HAP-1 (cell line): ENCODE data around the gene SDK1.

Experiments
- DNase-seq, 2 experiments: peaks; one replicate each; pipeline ENCODE4 v3.0.0-alpha.2; 2016 to 2020; ENCODE audit warnings: low spot score in 2 of 2
- H3K27me3 ChIP-seq: fragments of 250-450 bp; sonication (Bioruptor Pico); 2 replicates; pipeline ENCODE4 v1.5.1; 2020; ENCODE audit warnings: low read depth, mild to moderate bottlenecking, moderate library complexity
- H3K36me3 ChIP-seq: fragments of 250-450 bp; sonication (Bioruptor Pico); replicated peaks from 2 replicates; pipeline ENCODE4 v1.5.1; 2020; ENCODE audit warnings: mild to moderate bottlenecking
- H3K4me1 ChIP-seq: fragments of 250-450 bp; sonication (Bioruptor Pico); 2 replicates; pipeline ENCODE4 v1.5.1; 2020; ENCODE audit warnings: mild to moderate bottlenecking
- H3K4me3 ChIP-seq: fragments of 250-450 bp; sonication (Bioruptor Pico); 2 replicates; pipeline ENCODE4 v1.5.1; 2020; ENCODE audit warnings: mild to moderate bottlenecking, moderate library complexity
- H3K9me3 ChIP-seq: fragments of 250-450 bp; sonication (Bioruptor Pico); 2 replicates; pipeline ENCODE4 v1.5.1; 2020; ENCODE audit warnings: mild to moderate bottlenecking, moderate library complexity
- in situ Hi-C: fragments of 300-500 bp; cut with MboI; formaldehyde crosslinking; loops from 3 replicates; pipeline ENCODE4 v1.14.3; 2020; ENCODE audit warnings: low sequenced_read_pairs, inconsistent platforms, mixed read lengths

Gene SDK1

DNA sequence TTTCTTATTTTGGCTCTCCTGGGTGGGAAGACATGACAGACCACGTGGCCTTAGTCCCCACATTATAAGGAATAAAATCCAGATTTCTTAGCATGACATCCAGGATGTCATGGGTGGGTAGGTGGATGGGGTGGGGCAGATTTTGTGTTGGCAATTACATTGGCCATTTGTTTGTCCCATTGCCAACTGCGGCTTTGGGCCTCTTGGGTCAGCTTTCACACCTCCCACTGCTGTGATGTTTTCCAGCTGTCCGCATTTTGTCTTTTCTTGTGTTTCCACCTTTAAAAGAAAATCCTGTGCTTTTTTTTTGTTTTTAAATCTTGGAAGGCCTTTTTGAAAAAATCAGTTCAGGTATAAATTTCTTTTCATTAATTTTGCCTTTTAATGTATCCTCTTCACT, 237.0 kb downstream of the SDK1 start:
- DNase-seq = no peak
- no peaks in the 10 kb centered on the region for H3K36me3 ChIP-seq
- no peaks in the 10 kb centered on the region for H3K4me1 ChIP-seq
- in situ Hi-C loops = no loop called here
- no peaks in the 10 kb centered on the region for H3K27me3 ChIP-seq
- no peaks in the 10 kb centered on the region; the same call in 1 of the 2 replicates for H3K9me3 ChIP-seq
- H3K4me3 ChIP-seq = no peak overlapping the region

DNA sequence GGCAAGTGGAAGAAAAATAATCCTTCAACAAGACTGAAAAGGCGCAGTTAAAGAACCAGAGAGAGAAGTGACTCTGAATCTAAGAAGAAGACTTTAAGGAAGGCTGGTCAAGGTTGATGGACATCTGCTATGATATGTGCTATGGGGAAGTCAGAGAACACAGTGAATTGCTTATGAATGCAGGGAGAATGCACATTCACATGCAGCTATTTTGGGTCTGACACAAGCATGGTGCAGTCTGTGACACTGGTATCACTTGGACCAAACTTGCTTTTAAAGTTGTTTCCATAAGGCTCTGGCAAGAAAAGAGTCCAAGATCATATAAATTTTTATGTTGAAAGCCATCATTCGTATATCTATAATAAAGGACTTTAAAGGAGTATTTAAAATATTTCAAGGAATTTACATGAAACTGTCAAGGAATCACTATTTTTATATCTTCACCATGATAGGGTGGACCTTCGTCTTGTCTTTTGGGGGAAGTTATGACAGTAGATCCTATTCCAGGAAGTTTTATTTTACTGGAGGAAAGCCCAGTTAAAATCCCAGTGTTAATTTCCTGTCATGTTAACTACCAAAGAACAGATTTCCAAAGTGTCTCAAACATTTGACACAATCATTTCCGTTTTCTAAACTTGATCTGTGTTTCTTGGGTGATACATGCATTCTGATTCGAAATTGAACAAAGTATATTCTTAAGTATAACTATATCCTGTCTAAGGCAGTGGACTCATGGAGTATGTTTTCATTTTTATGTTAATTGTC, 239.6 kb downstream of the SDK1 start:
- Histone ChIP-seq H3K36me3 (no peaks in the 10 kb centered on the region), H3K27me3 (no peaks in the 10 kb centered on the region), H3K4me1 (no peaks in the 10 kb centered on the region), H3K9me3 (no peaks in the 10 kb centered on the region; the same call in 1 of the 2 replicates), H3K4me3 (no peak overlapping the region)
- in situ Hi-C loops = no loop called here
- no peak for DNase-seq

DNA sequence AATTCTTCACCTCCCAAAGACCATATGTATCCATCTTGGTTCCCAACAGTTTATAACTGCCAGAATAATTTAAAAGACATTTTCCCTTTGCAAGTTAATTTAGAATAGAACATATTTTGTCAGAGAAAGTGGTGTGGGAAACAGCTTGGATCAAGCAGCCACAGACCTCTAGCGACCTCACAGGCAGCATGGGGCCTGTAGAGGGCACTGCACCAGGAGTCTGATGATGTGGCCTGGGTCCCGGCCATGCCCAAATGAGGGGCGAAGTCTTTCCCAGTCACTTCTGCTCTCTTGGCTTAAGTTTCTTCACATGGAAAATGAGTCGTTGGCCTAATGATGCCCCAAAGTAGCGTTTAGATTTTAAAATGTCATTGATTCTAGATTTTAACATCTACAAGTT, 243.2 kb downstream of the SDK1 start:
- Histone ChIP-seq H3K9me3 (no peaks in the 10 kb centered on the region; the same call in 1 of the 2 replicates), H3K36me3 (no peaks in the 10 kb centered on the region), H3K27me3 (no peaks in the 10 kb centered on the region), H3K4me3 (no peak overlapping the region), H3K4me1 (no peaks in the 10 kb centered on the region)
- DNase-seq = no peak
- in situ Hi-C loops = no loop called here

DNA sequence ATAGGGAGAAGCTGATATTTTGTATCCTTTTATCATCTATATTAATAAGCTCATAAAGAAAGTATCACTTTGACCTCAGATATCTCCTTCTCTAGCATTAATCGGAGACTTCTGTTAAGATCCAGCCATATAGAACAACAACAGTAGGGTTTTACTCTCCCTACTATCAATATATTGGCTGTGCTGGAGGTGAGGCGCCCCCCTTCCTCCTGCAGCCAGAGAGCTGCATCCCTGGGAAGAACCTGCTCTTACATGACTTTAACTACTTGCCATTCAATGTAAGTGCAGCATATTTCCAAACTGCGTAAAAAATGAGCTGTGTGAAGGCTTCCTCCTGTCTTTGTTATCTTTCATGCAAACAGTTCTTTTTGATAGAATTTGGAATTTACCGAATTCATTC, 247.8 kb downstream of the SDK1 start:
- Histone ChIP-seq H3K4me3 (no peak overlapping the region), H3K27me3 (no peaks in the 10 kb centered on the region), H3K36me3 (no peaks in the 10 kb centered on the region), H3K4me1 (no peaks in the 10 kb centered on the region), H3K9me3 (no peaks in the 10 kb centered on the region)
- in situ Hi-C loops = no loop called here
- no peak for DNase-seq

DNA sequence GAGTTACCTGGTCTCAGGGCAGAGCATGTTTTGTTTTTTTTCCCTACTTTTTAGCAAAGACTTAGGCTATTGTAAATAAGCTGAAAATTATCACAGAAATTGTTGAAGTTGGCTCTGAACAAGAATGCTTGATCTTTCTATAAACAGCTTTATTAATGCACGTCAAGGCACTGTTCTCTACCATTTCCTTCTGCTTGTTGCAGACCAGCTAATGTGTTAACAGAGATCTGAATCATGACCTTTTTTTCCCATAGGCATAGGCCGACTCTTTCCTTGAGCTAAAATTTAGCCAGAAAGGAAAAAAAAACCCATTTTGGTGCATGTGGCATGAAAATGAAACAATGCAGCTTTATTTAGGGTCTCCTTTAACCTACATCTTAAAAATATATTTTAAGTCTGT, 248.5 kb downstream of the SDK1 start:
- no peaks in the 10 kb centered on the region for H3K4me1 ChIP-seq
- H3K4me3 ChIP-seq = no peak overlapping the region
- no peaks in the 10 kb centered on the region for H3K36me3 ChIP-seq
- no peaks in the 10 kb centered on the region for H3K27me3 ChIP-seq
- in situ Hi-C loops = no loop called here
- no peaks in the 10 kb centered on the region for H3K9me3 ChIP-seq
- DNase-seq = no peak

DNA sequence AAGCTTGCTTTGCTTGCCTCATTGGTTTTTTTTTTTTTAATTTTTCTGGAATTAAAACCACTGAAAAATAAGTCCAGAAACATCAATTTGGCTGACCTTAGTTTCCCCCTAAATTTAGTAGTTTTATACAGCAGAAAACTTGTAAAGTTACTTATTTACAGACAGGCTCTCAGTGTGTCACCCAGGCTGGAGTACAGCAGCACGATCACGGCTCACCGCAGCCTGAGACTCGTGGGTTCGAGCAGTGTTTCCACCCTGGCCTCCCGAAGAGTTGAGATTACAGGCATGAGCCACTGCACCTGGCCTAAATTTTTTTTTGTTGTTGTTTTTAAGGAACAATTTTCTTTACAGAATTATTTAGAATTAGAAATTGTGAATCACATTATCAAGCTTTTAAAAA, 250.5 kb downstream of the SDK1 start:
- Histone ChIP-seq H3K27me3 (no peaks in the 10 kb centered on the region), H3K4me3 (no peak overlapping the region), H3K4me1 (no peaks in the 10 kb centered on the region), H3K9me3 (no peaks in the 10 kb centered on the region), H3K36me3 (no peaks in the 10 kb centered on the region)
- no peak for DNase-seq
- in situ Hi-C loops = no loop called here

DNA sequence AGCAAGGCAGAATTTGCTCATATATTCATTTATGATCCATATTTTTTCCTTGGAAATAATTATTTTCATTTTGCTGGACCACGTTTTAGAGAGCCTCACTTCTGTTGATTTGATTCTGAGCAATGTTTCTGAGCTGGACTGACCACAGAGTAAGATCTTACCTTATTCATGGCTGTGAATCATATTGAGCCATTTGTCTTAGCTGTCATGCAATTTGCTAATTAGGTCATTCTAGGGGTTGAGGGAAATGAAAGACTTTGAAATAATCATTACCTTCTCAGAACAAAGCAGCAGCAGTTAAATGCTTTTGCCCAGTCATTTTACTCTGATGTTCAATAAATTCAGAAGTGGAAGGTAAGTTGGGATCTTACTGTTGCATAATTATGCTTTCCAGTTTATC, 251.4 kb downstream of the SDK1 start:
- no peak for DNase-seq
- no peak overlapping the region for H3K4me3 ChIP-seq
- in situ Hi-C loops = no loop called here

DNA sequence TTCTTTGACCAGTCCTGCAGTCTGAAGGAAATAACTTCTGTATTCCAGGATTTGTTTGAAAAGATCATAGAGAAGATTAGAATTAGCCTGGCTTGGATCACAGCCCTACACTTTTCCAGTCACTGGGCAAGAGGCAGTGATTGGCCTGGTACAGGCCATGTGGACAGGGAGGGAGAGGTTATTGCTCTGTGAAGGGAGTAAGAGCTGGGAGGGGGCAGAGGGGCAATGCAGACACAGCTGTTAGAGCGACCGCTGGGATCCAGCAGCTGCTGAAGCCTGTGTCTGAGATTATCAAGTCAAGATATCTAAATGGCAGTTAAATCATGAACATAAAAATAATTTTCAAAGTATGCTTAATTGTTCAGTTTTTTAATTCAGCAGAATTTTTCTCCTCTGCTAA, 257.3 kb downstream of the SDK1 start:
- H3K9me3 ChIP-seq = no peaks in the 10 kb centered on the region
- no peak overlapping the region for H3K4me3 ChIP-seq
- no peaks in the 10 kb centered on the region for H3K27me3 ChIP-seq
- in situ Hi-C loops = no loop called here
- H3K4me1 ChIP-seq = no peaks in the 10 kb centered on the region
- H3K36me3 ChIP-seq = no peaks in the 10 kb centered on the region
- DNase-seq = no peak

More for the DNA sequence above, 251.4 kb downstream of the SDK1 start:
- Histone ChIP-seq H3K9me3 (no peaks in the 10 kb centered on the region), H3K27me3 (no peaks in the 10 kb centered on the region), H3K4me1 (no peaks in the 10 kb centered on the region), H3K36me3 (no peaks in the 10 kb centered on the region)

DNA sequence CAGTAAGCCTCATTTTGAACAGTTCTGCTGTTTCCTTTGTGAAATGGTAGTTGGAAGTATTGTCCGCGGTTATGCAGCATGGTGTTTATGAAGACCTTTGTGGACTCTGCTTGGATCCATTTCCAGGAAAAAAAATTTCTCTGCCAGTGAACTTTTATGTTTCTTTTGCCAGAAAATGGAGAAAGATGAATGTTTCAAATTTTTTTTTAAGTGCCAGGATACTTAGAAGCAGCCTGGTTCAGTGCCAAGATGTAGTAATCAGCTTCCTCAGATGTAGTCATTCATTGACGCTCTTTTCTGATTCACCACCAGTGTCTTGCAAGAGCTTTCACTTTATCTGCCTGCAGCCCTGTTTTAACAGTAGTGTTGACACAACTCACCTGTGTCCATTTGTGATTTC, 258.2 kb downstream of the SDK1 start:
- Histone ChIP-seq H3K9me3 (no peaks in the 10 kb centered on the region), H3K36me3 (no peaks in the 10 kb centered on the region), H3K4me3 (no peak overlapping the region), H3K4me1 (no peaks in the 10 kb centered on the region), H3K27me3 (no peaks in the 10 kb centered on the region)
- in situ Hi-C loops = no loop called here
- DNase-seq = no peak

DNA sequence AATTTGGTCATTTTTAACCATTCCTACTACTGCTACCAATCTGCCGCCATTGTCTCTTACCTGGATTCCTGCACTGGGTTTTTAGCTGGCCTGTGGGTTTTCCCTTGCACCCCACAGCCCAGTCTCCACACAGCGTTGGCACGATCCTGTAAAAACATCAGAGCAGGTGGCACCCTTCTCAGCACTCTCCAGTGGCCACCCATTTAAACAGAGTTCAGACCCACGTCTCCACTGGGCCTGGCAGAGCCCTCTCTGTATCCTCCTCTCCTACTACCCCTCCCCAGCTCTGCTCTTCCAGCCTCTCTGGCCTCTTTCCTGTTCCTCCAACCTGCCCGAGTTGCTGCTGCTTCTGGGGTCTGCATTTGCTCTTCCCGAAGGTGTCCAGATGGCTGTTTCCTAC, 259.4 kb downstream of the SDK1 start:
- no peak for DNase-seq
- H3K36me3 ChIP-seq = no peaks in the 10 kb centered on the region
- no peaks in the 10 kb centered on the region for H3K4me1 ChIP-seq
- H3K9me3 ChIP-seq = no peaks in the 10 kb centered on the region
- H3K27me3 ChIP-seq = no peaks in the 10 kb centered on the region
- in situ Hi-C loops = no loop called here
- H3K4me3 ChIP-seq = no peak overlapping the region

DNA sequence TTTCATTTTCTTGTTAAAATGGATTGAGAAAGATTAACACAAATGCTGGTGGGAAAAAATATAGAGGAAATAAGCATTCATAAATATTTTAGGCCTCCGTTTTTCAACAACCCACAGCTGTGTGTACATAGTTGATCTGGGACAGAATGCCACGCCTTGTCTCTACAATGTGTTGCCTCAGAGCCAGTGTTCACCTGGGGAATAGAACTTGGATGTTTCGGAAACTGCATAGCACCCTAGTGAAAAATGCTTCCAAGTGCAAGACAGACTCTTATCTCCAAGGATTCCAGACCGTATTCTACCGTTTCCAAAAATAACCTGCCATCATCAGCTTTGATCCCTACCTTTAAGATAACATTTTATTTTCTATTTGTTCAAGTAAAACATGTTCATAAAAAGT, 260.9 kb downstream of the SDK1 start:
- Histone ChIP-seq H3K9me3 (no peaks in the 10 kb centered on the region), H3K4me3 (no peak overlapping the region), H3K27me3 (no peaks in the 10 kb centered on the region), H3K36me3 (no peaks in the 10 kb centered on the region), H3K4me1 (no peaks in the 10 kb centered on the region)
- in situ Hi-C loops = no loop called here
- DNase-seq = no peak

DNA sequence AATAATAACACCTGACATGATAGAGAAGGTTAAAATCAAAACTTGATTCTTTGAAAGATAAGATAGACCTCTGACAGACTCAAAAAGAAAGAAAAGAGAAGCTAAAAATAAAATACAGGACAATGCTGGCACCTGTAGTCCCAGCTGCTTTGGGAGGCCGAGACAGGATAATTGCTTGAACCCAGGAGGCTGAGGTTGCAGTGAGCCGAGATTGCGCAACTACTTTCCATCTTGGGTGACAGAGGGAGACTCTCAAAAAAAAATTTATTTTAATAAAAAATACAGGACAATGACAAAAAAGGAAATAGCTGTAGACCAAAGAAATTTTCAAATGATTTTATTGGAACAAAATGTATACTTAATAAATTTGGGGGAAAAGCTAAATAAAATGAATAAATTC, 263.2 kb downstream of the SDK1 start:
- in situ Hi-C loops = no loop called here
- Histone ChIP-seq H3K4me1 (no peaks in the 10 kb centered on the region), H3K27me3 (no peaks in the 10 kb centered on the region), H3K9me3 (no peaks in the 10 kb centered on the region), H3K36me3 (no peaks in the 10 kb centered on the region), H3K4me3 (no peak overlapping the region)
- DNase-seq = no peak

DNA sequence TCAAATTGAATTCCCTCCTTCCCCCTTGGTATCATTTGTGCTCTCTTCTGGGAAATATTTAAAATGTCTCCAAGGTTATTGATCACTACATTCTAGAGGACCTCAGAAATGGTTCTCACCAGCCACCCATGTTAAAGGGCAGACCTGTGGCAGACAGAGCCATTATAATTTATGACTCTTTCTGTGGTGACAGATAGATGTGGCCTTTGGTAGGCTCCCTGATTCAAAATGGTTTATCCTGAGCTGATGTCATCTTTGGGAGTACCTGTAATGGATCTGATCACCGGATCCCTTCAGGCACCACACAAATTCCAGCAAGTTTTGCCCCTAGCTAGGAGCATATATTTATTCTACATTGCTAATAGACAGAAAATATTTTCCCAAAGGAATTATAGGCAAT, 267.5 kb downstream of the SDK1 start:
- no peaks in the 10 kb centered on the region for H3K27me3 ChIP-seq
- no peak overlapping the region for H3K4me3 ChIP-seq
- no peaks in the 10 kb centered on the region for H3K9me3 ChIP-seq
- in situ Hi-C loops = no loop called here
- H3K4me1 ChIP-seq = no peaks in the 10 kb centered on the region
- H3K36me3 ChIP-seq = no peaks in the 10 kb centered on the region
- DNase-seq = no peak

DNA sequence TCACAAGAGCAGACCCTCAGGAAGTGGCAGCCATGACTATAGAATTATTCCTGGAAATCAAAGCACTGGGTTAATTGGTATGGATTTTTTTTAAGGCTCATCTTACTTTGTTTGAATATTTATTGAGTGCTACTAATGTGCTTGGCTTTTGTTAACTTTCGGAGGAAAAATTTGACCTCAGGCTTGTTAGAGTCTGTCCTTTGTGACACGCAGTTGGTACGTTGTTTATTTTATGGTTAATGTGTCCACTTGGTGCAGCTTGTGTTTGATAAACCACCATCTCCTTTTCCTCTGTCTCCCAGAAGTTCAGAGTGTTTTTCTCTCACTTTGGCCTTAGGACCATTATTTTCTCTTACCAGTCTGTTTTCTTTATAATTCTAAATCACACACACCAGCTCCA, 268.6 kb downstream of the SDK1 start:
- no peaks in the 10 kb centered on the region for H3K4me1 ChIP-seq
- H3K36me3 ChIP-seq = no peaks in the 10 kb centered on the region
- no peak overlapping the region for H3K4me3 ChIP-seq
- in situ Hi-C loops = no loop called here
- H3K9me3 ChIP-seq = no peaks in the 10 kb centered on the region
- H3K27me3 ChIP-seq = no peaks in the 10 kb centered on the region
- no peak for DNase-seq

DNA sequence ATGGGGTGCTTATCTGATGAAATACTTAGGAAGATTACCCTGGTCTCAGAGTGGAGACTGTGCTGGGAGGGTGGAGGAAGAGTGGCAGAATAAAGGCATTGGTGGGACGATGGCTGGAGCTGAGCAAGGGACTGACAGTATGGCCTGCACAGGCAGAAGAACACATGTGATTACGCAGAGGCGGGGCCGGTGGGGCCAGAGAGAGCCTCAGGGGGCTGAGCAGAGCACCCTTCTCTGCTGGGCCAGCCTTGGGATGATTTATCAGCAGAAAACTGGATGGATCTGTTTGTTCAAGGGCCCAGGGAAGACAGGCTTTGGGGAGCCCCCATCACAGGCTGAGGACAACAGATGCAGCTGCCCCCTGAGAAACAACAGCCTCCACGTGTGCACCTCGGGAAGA, 272.1 kb downstream of the SDK1 start:
- H3K36me3 ChIP-seq = no peaks in the 10 kb centered on the region
- no peak overlapping the region for H3K4me3 ChIP-seq
- H3K27me3 ChIP-seq = no peaks in the 10 kb centered on the region
- DNase-seq = no peak
- H3K9me3 ChIP-seq = no peaks in the 10 kb centered on the region
- no peaks in the 10 kb centered on the region for H3K4me1 ChIP-seq
- in situ Hi-C loops = no loop called here
